Right renal pelvis (tissue), 4 donors: ENCODE data around the gene PLCH1. TPM values are rescaled to one million over a fixed set of nuclear protein-coding genes. Genes with fewer than 3 reads are reported as not detected.

Experiments used
- DNase-seq, 4 donors: peaks; one replicate each; pipeline ENCODE4 v3.0.0-alpha.2; 2013; ENCODE audit warnings: low read depth in 4 of 4, low spot score in 3 of 4, missing footprints in 1 of 4
- polyA plus RNA-seq, 4 donors: library from polyadenylated mRNA; unstranded; fragments of 120-200 nt; gene quantifications; one replicate each; pipeline ENCODE4 v1.2.1, GENCODE V29; 2013; ENCODE audit not compliant: insufficient read length in 4 of 4

The PLCH1 gene, protein sequence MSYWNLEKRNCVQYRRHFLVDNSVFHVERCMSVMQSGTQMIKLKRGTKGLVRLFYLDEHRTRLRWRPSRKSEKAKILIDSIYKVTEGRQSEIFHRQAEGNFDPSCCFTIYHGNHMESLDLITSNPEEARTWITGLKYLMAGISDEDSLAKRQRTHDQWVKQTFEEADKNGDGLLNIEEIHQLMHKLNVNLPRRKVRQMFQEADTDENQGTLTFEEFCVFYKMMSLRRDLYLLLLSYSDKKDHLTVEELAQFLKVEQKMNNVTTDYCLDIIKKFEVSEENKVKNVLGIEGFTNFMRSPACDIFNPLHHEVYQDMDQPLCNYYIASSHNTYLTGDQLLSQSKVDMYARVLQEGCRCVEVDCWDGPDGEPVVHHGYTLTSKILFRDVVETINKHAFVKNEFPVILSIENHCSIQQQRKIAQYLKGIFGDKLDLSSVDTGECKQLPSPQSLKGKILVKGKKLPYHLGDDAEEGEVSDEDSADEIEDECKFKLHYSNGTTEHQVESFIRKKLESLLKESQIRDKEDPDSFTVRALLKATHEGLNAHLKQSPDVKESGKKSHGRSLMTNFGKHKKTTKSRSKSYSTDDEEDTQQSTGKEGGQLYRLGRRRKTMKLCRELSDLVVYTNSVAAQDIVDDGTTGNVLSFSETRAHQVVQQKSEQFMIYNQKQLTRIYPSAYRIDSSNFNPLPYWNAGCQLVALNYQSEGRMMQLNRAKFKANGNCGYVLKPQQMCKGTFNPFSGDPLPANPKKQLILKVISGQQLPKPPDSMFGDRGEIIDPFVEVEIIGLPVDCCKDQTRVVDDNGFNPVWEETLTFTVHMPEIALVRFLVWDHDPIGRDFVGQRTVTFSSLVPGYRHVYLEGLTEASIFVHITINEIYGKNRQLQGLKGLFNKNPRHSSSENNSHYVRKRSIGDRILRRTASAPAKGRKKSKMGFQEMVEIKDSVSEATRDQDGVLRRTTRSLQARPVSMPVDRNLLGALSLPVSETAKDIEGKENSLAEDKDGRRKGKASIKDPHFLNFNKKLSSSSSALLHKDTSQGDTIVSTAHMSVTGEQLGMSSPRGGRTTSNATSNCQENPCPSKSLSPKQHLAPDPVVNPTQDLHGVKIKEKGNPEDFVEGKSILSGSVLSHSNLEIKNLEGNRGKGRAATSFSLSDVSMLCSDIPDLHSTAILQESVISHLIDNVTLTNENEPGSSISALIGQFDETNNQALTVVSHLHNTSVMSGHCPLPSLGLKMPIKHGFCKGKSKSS (N-terminal part only)
- polyA plus RNA-seq: 10 to 100 TPM; 10.1 to 10.5 (median 10.3) TPM

DNA sequence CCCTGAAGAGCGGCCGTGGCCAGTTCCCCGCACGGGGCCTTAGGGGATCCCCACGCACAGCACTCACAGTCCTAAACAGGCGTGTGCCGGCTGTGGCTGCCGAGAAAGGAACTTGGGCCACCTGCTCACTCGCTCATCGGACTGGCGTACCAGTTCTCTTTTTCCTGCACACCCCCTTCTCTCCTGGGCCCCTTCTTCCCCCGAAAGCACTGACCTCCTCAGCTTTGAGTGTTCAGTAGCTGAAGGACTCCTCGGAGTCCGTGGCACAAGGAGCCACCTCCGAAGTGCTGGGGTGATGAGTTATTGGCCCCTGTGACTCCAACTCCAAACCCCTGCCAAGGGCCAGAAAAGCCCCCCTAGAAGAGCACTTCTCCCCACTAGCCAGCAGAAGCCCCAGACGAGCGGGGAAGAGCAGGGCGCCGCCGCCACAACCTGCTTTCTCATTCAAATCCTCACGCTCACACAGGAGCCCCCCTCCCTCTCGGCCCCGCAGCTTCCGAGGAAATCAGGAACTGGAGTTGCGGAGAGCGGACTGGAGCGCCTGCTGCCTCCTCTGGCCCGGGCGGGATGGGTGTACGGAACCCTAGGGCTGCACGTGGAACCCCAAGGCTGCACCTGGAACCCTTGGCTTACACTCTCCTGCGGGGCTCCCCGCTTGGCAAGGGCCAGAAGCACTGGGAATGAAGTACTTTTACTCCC lies at the start of gene PLCH1:
TSS of gene PLCH1 (minus strand) at position 446 of the 699 bp plus-strand sequence. CDS start 40,847 bp downstream, outside the sequence.
- DNase-seq: no peak

DNA sequence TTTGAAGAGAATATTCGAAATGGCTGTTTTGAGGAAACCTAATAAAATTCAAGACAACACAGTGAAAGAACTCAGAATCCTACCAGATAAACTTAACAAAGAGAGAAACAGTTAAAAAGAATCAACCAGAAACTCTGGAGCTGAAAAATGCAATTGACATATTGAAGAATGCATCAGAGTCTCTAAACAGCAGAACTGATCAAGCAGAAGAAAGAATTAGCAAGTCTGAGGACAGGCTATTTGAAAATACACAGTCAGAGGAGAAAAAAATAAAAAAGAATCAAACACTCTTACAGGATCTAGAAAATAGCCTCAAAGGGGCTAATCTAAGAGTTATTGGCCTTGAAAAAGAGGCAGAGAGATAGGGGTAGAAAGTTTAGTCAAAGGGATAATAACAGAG lies 47.7 kb upstream of the PLCH1 start:
- no peak for DNase-seq

DNA sequence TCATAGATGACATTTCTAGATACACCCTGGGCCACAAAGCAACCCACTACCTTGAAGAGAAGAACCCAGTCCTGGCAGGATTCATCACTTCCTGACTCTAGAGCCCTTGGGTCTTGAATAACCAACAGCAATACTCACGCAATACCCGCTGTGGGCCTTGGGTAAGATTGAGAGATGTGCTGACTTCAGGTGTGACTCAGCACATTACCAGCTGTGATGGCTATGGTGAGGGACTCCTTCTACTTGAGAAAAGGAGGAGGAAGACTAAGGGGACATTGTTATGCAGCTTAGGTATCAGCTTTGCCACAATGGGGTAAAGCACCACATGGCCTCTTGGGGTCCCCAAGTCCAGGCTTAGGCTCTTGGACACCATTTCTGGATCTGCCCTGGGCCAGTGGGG lies 46.3 kb upstream of the PLCH1 start:
- no peak for DNase-seq

DNA sequence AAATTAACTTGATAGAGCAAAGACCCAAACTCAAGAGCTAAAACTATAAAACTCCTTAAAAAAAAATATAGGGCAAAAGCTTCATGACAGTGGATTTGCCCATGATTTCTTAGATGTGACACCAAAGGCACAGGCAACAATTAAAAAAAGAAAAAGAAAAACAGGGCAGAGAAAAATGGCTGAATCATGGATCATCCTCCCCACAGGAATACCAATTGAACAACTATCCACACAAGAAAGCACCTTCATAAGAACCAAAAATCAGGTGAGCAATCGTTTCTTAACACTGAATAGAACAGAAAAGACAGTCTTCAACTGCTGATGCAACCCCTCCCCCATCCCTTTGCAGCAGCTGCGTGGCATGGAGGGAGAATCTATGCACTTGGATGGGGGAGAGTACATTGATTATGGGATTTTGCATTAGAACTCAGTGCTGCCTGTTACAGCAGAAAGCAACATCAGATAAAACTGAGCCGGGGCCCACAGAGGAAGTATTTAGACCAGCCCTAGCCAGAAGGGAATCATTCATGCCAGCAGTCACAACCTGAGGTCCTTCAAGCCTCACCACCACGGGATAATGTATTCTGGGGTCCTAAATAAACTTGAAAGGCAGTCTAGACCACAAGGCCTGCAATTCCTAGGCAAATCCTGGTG lies 45.5 kb upstream of the PLCH1 start:
- no peak for DNase-seq

DNA sequence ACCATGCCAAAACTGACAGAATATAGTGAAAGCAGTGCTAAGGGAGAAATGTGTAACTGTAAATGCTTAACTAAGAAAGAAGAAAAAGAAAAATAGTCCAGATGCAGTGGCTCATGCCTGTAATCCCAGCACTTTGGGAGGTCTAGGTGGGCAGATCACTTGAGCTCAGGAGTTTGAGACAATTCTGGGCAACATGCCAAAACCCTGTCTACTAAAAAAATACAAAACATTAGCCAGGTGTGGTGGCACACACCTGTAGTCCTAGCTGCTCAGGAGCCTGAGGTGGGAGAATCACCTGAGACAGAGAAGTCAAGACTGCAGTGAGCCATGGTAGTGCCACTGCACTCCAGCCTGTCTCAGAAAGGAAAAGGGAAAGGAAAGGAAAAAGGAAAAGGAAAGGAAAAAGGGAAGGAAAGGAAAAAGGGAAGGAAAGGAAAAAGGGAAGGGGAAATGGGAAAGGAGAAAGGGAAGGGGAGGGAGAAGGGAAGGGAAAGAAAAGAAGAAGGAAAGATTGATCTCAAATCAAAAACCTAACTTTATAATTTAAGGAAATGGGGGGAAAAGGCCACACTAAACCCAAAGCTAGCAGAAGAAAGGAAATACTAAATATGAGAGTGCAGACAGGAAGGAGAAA lies 40.9 kb upstream of the PLCH1 start:
- DNase-seq: no peak

DNA sequence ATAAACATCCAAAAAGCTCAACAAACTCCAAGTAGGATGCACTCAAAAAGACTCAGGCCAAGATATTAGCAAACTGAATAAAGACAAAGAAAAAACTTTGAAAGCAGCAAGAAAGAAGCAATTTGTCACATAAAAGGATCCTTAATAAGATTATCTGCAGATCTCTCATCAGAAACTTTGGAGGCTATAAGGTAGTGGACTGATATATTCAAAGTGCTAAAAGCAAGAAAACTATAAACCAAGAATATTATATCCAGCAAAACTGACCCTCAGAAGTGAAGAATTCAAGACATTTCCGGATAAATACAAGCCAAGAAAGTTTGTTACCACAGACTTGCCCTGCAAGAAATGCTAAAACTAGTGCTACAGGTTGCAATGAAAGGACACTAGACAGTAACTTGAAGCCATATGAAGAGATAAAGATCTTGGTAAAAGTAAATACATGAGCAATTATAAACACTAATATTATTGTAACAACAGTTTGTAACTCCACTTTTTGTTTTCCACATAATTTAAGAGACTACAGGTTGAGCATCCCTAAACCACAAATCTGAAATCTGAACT lies 37.6 kb upstream of the PLCH1 start:
- DNase-seq: no peak

DNA sequence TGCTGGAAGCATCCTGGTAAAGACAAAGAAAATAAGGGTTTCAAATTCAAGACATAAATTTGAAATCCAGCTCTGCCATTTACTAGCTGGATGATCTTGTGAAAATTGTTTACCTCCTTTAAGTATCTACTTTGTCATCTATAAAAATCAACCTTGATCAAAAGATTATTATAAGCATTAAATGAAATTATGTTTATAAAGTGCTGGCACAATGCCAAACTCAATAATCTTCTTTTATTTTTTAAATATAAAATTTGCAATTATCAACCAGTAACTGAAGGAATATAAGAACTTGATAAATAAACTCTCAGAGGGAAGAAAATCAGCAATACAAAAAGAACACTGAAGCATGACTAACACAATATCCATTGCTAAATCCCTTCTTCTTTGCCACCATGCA lies 35.4 kb upstream of the PLCH1 start:
- no peak for DNase-seq

DNA sequence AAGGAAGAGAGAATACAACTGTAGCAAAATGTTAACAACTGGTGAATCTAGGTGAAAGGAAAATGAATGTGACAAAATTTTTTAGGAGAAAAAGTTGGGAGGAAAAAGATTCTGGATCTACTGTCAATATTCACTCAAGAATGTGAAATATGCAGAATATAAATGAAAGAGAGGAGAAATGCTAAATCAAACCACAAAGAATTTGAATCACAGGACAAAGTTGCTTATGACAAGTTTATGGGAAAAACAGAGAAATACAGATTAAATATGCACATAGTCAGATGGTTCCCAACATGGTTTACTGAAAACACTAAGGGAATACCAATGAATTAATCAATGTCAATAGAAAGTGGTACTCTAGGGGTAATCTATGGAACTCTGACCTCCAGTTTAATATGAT lies 33.6 kb upstream of the PLCH1 start:
- no peak for DNase-seq

DNA sequence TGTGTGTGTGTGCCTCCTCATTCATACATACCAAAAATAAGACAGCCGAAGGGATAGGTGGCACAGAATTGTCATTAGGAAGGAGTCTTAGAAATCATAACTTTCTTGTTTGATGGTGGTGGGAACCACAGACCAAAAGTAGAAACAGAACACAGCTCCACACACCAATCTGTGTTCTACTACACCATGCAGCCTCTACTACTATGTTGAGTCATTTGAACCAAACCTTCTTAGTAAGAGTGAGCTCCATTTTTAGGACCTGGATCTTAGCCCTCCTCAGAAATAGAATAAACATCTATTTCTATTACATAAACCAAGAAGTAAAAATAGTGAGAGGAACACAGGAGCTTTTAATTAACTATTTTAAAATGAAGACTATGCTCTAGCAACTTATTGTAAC lies 27.9 kb upstream of the PLCH1 start:
- DNase-seq: no peak

DNA sequence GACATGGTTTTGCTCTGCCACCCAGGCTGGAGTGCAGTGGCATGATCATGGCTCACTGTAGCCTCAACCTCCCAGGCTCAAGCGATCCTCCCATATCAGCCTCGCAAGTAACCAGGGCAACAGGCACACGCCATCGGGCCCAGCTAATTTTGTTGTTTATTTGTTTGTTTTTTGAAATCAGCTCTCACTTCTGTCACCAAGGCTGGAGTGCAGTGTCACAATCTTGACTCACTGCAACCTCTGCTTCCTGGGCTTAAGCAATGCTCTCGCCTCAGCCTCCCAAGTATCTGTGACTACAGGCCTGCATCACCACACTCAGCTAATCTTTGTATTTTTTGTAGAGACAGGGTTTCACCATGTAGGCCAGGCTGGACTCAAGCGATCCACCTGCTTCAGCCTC lies 26.3 kb upstream of the PLCH1 start:
- DNase-seq: no peak

DNA sequence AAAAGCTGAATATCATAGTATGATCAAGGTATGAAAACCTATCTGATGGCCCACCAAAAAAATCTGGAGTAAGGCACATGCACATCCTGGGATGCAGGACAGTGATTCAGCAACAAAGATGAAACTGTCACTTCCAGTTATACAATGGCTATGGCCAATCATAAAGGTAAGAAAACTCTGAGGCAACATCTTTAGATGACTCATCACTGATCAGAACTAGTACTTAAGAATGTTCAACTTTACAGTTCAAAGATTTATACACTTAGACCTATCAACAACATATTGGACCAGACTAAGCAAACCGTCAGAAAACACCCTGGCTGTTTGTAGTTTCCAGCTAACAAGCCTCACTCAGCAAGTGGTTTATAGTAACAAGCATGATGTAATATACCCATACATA lies 21.3 kb upstream of the PLCH1 start:
- no peak for DNase-seq

DNA sequence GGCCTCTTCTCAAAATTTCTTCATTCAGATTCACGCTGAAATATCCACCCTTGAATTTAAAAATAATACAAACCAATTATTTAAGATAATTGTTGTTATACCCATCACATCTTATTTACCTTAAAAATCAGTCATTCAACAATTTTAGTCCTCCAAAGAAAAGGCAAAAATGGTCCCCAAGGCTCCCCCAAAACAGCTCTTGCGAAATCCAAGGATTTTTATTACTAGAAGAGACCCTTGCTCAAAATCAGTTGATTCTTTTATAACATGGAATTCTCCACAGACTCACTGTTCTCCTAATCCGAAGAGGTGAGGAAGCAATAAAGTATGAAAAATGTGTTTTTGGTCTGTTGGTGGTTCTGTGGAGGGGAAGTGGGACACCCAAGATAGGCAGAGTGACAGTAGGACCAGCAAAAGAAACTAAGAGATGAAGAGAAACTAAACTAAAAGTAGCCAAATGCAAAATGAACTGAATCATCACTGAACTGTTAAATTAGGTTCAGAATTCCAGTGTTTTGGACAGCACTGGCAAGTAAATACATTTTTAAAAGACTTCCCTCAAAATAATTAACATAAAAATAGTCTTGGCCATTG lies 19.1 kb upstream of the PLCH1 start:
- DNase-seq: no peak

DNA sequence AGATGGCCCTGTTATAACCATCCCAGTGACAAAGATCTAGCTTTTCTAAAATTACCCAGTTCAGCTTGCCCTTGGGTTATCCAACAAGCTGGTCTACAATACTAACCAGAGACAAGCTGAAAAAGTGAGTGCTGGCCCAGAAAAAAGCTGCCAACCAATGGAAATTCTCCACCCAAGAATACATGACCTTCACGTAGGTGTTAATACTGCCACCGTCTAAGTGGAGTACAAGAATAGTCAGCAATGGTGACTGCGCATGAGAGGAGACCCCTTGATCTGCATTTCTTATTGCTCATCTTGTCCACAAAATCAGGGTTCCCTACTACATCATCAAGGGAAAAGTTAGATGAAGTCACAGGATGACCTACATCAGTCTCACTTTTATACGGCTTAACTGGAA lies 15.8 kb upstream of the PLCH1 start:
- no peak for DNase-seq

DNA sequence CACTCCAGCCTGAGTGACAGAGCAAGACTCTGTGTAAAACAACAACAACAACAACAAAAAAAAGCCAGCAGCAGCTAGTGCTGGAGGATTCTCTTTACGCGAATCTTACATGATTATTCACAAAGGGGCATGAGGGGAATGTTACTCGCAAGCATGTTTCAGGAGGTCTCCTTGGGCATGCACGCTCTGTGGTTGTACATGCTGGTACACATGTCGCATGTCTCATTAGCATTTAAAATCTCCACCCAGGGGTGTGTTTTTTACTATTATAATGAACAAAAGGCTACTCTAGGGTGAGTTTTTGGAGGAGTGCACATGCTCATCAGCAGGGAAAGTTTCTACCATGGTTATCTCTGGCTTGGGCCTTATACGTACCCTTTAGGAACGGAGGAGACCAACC lies 12.7 kb upstream of the PLCH1 start:
- no peak for DNase-seq

DNA sequence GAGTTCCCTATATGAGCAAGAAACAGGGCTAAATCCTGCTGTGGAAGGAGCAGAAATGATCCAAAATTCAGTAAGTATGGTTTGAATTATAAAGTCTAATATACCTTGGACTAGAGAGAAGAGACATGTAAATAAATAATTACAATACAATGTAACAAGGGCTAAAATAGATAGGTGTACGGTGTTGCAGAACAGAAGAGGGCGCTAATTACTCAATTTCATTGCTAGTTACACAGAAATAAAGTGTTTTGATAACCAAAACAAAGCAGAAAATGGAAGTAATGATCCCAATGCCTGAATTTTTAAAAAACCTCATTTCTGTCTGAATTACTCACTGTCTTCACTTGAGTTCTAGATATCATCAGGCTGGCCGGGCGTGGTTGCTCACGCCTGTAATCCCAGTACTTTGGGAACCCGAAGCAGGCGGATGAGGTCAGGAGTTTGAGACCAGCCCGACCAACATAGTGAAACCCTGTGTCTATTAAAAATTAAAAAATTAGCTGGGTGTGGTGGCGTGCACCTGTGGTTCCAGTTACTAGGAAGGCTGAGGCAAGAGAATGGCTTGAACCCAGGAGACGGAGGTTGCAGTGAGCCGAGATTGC lies 8.3 kb upstream of the PLCH1 start:
- no peak for DNase-seq

DNA sequence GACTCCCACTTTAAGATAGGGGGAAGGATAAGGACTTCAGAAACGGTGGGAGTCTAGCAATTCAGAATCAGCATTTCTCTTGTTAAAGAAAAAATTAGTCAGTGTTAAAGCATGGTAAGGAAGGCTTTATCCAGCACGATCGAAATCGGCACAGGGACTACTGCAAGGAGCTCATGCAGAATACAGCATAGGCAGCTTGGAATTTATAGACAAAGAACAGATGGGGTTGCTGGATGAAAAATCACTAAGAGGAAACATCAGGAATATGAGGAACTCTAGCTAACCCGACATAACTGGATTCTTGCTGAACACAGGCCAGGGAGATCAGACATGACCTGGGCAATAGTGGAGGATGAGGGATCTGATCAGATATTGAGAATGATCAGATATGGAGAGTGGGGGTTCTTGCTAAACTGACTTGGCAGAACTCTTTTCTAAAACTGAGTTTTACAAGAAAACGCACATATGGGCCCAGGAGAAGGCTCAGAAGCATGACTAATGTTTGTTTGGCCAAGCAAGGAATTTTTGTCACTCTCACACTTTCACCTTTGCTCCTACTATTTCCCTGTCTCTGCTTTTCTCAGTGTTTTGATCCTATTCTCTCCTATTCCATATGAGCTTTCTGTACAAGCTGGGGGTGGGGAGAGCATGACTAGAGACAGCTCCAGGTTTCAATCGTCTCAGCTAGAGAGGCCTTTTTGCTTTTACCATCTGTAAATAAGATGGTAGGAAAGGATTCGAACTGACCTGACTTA lies 3.9 kb upstream of the PLCH1 start:
- DNase-seq: no peak

DNA sequence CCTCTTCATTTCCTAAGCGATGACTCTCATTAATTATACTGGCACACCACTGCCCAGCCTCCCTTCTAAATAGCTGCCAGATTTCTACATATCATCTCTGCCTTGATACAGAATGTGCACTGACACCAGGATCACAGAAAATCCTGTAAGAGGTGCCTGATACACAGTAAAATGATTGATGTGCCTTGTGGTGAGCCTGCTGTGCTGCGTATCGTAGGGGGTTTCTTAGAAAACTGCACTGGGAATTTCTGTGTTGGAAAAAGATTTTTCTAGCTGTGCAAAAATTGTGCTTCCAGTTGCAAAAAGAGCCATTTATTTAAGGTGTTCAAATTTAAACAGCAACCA lies 3.0 kb upstream of the PLCH1 start:
- DNase-seq: no peak
